Iris pigment epithelial cell (primary cell): Measurements from ENCODE around the gene C8G.

ENCODE experiments used
- DNase-seq: peaks from one replicate; pipeline ENCODE4 v3.0.0-alpha.2; 2011; ENCODE audit warnings: low read depth

Gene C8G

DNA sequence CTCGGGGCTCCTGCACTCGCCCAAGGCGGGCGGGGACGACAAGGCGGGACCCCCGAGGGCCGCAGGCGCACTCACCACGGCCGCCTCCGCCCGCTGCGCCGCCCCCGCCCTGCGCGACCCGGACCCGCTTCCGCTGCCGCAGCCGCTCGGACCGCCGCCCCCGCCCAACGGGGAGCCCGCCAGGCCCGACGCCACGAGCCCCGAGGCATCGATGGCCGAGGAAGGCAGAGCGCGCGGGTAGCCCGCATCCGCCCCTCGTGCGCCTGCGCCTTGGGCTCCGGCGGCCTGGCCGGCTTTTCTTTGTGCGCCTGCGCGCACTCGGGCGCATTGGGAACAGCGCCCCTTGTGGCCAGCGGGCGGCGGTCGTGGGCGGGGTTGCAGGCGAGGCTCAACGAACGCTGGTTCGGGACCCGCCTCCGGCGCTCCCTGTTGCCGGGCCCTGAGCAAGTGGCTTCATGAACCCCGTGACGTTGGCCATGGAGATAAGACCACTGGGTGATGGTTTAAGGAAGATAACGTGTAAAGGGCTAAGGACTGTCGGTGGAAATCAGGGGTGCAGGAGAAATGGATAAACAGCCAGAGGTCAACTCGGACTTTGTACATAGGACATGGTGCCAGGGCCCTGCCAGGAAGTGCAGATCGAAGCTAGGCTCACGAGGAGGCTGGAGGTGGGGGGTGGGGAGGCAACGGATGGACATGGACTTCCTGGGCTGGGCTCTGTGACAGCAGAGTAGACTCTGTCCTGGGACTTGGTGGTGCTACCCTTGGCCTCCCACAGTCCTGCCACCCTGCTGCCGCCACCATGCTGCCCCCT is at the start of gene C8G, which contains the start of gene FBXW5:
Gene C8G, plus strand, starts transcription at position 725 of the 814 bp plus-strand sequence. Its CDS starts 78 bp downstream, at position 803.
Gene FBXW5, minus strand, starts transcription at position 220 of the 814 bp plus-strand sequence. CDS start 655 bp downstream, outside the sequence.
- DNase-seq = peak; percentile 88

DNA sequence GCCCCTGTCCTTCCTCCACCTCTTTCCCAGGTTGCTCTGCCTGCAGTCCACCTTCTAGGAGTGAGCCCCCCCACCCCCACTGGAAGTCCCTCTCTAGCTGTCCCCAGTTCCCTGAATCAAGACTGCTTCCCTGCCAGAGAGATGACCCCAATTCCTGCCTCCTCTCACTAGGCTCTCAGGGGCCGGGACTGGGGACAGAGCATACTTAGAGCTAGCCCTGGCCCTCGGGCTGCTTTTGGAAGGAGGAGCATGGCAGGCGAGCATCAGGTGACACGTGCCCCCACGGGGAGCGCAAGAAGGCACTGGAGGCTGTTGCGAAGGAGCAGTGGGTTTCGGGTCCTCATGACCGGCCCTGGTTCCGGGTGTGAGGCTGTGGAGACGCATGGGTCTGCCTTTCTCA is 49.0 kb upstream of the C8G start:
- DNase-seq = no peak

DNA sequence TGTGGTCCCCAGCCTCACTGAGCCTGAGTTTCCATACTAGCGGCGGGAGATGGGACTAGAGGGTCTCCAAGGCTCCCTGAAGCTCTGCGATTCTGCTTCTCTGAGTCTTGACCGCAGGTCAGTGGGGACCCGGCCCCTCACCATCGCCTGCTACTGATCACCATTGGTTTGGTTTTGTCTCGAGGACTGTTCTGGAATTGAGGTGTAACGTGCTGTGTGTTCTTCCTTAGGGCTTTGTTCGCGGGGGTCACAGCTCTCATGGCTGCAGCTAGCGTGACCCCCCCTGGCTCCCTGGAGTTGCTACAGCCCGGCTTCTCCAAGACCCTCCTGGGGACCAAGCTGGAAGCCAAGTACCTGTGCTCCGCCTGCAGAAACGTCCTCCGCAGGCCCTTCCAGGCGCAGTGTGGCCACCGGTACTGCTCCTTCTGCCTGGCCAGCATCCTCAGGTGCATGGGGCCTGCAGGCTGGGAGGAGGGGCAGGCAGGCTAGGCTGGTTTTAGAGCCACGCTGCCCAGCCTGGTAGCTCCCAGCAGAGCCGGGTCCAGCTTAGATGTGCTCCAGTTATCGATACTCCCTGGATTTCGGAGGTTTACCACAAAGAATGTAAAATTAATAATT is 46.5 kb upstream of the C8G start:
- no peak for DNase-seq

DNA sequence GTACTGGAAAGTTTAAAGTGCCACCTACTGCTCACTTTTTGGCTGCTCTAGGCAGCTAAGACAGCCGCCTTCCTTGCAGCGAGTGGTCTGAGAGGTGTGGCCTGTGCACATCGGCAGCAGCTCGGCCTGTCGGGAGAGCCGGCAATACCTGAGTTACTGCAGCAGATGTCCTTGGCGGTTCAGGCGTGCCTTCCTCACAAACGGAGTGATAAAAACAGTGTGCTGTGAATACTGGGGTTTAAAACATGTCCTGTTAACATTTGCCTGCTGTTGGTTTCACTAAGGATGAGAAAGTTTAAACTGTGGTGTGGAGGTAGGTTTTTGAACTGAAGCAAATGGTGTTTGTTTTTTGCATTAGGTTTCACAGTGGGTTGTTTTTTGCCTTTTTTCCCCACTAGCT is 45.8 kb upstream of the C8G start:
- DNase-seq = no peak

DNA sequence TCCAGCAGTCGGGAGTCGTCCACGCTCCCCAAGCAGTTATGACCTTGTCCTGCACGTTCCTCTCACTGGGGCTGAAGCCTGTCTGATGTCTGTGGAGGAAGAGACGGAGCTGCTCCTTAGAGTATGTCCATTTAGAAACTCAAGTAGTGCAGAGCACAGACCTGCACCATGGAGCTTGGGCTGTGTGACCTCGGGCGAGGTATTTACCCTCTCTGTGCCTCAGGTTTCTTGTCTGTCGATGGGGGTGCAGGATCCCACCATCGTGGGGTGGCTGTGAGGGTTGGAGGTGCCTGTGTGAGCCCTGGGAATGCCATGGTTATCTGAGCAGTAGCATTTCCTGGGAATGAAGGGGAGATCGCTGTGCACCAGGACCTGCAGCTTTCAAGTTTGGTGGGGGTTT is 44.5 kb upstream of the C8G start:
- no peak for DNase-seq

DNA sequence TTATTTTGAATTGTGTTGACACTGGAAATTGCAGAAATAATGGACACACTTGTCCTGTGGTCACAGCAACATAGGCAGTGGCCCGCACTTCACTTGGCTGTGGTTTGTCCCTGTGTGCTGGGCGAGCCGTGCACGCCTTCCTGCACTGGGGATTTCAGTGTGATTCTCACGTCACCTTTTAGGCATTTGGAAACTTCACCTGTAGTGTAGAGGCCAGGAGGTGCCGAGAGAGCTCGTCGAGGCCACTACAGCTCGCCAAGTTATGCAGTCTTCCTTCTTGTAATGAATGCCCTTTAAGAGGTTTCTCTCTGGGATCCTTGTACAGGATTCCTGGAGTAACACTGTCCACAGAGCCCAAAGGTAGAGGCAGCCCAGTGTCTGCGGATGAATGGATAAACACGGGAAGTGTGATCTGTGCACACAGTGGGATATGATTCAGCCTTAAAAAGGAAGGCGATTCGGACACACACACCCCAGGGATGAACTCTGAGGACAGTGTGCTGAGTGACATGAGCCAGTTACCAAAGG is 44.0 kb upstream of the C8G start:
- no peak for DNase-seq

DNA sequence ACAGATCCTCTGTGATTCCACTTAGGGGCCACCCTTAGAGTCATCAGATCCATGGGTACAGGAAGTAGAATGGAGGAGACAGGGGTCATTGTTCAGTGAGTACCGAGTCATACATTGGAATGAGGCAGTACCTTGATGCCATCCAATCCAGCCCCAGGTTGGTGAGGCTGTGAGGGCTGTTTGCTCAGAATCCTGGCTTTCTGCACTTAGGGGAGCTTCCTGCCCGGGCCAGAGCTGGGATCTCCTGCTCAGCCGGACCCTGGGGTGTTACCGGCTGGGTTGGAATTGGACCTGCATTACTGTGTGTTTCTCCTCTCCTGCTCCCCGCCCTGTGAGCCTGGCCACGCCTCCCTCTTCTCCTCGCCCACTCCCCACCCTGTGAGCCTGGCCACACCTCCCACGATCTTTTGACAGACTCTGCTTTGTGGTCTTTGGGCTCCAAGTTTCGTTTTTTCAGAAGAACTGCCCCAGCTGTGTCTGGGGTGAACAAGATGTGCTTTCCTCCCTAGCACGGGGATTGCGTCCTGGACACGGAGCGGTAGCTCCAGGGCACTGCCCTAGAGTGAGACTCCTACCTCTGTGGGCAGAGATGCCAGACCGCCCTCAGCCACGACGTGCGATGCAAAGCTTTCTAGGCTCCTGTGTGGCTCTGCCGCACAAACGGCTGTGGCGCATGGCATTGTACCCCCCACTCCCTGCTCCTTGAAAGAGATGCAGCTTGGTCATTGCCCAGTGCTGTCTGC is 43.4 kb upstream of the C8G start:
- peak; percentile 48 for DNase-seq

DNA sequence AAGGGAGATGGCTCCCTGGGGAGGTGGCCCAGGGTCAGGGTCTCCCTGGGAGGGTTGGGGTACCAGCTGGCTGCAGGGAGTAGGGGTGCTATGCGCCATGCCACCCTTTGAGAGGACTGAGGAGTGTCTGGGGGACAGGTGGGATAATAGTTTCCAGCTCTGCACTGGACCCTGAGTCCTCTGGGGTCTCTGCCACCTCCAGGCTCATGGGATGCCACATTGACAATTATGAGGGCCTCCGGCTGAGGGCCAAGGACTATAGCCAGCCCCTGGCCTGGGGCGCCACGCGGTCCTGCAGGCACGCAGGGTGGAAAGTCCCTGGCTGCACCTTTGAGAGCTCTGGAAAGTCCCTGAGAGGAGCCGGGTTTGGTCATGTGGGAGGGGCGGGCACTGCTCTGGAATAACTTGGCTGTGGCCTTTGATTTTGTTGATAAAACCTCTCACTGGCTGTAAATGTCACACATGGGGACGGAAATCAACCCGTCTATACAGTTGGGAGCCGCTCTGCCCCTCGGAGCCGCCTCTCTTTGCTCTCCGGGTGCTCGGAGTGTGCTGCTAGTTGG is 42.7 kb upstream of the C8G start:
- peak; percentile 89 for DNase-seq

DNA sequence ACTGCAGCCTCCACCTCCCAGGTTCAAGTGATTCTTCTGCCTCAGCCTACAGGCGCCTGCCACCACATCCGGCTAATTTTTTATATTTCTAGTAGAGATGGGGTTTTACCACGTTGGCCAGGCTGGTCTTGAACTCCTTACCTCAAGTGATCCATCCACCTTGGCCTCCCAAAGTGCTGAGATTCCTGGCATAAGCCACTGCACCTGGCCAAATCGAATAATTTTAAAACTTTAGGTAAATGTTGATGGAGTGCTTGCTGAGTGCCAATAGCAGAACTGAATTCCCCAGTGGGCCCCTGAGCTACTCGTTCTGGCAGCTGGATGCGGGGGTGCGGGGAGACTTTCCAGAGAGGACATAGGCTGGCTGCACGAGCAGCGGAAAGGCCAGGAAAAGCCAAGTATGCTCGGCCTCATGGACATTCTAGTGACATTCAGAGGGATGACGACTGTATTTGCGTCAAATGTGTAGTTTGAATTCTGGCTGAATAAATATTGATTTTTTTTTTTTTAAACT is 41.9 kb upstream of the C8G start:
- no peak for DNase-seq

DNA sequence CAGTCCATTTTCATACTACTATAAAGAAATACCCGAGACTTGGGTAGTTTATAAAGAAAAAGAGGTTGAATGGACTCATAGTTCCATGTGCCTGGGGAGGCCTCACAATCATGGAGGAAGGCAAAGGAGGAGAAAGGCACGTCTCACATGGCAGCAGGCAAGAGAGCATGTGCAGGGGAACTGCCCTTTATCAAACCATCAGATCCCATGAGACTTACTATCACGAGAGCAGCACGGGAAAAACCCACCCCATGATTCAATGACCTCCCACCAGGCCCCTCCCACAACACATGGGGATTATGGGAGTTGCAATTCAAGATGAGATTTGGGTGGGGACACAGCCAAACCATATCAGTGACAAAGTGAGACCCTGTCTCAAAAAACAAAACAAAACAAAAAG is 38.8 kb upstream of the C8G start:
- no peak for DNase-seq

DNA sequence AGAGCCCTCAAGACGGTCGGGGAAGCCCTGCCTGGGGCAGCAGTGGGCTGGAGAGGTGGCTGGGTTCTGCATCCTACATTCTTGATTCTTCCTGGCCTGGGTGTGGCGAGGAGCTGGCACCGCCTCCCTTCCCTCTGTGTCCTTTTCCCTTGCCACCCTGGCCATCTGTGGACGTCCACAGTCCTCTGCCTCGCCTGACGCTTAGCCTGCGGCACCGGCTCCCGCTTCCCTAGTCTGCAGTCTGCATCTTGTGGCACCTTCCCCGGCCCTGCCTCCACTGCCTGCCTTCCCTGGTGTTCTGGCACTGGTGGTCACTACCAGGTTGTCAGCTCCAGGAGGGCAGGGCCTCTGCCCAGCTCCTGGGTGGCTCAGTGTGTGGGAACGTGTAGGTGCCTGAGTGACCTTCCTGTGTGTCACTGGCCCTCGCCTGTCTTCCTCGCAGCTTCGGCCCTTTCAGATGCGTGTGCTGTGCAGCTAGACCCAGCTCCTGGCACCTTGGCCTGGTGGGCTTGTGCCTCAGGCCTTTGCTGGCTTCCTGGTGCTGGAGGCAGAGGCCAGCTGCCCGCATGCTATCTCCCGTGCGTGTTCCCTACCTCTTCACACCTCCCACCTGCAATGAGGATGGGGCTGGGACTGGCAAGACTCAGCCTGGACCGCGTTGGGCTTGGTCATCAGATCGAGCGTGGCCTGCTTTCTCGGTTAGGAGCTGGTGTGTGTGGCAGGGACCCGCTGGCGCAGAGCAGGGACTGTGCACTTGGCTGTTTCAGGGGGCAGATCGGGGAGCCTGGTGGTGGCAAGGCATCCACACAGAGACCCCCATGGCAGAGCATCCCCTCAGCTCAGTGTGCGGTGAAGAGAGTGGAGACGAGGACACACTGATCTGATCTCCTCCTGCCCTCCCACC is 37.8 kb upstream of the C8G start:
- DNase-seq = no peak

DNA sequence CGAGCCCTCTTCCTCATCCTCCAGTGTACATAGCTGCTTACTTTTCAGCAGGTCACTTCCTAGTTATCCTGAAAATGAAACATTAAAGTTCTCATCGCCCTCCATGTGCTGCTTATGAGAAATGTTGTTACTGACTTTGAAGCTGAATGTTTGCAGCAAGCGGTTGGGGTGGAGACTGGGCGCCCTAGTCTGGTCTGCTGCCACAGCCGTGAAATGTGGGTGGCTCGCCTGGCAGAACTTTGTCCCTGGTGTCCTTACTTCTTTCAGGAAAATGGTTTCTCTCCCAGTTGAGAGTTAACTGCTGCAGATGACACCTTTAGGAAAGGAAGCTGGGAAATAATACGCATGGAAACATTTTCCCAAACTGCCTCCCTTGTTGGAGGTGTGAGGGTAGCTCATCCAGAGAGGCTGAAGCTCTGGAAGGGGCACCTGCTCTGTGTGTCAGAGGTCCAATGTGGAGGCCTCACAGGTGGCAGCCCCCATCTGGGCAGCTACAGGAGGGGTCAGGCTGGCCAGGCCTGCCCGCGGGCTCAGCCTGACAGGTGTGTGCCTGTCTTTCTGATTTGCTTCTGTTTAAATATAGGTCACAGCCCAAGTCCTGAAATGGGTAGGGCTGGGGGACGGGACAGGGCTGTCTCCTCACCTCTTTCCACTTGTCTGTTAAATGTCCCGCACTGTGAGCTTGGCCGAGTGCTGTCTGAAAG is 34.7 kb upstream of the C8G start:
- DNase-seq = no peak

DNA sequence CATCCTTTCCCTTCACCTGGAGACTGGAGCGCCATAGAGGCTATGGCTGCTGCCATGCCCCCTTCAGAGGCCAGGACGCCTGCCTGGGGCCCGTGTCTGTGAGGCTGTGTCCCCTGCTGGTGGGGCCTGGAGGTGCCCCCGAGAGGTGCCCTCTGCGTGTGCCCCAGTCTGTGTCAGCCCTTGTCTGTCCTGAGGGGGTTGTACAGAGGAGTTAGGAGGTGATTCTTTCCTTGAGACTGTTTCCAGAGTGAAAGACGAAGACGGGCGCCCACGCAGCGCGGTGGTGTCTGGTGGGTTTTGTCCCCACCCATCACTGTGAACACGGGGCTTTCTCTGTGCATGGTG is 34.2 kb upstream of the C8G start:
- DNase-seq = no peak

DNA sequence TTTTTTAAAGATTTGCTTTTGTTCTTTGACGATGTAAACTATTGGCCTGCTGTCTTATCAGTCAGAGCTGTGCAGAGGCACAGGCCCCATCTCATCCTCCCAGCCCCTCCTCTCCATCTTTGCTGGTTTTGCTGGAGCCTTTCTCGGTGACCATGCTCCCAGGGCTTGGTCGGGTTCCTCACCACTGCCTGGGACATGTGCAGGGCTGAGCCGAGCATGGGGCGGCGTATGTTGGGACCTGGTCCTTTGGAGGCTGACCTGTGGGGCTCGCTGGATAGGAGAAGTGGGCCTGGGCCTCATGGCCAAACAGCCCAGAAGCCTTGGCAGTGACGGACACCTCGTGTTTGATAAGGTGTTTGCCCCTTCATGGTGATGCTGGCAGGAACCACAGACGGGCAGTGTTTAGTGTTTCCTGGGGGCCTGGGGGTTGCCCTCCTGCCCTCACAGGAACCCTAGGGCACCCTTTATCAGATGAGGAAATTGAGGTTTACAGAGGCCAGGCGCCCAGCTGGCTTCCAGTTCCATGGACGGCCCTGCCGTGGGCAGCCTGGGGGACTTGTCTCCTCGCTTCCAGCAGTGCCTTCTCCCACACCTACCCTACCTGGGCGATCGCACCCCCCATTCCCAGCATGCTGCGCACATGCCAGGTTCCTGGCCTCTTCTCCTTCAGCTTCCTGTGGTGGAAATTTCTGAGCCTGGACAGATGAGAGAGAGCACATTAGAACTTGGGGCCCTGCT is 31.2 kb upstream of the C8G start:
- no peak for DNase-seq

DNA sequence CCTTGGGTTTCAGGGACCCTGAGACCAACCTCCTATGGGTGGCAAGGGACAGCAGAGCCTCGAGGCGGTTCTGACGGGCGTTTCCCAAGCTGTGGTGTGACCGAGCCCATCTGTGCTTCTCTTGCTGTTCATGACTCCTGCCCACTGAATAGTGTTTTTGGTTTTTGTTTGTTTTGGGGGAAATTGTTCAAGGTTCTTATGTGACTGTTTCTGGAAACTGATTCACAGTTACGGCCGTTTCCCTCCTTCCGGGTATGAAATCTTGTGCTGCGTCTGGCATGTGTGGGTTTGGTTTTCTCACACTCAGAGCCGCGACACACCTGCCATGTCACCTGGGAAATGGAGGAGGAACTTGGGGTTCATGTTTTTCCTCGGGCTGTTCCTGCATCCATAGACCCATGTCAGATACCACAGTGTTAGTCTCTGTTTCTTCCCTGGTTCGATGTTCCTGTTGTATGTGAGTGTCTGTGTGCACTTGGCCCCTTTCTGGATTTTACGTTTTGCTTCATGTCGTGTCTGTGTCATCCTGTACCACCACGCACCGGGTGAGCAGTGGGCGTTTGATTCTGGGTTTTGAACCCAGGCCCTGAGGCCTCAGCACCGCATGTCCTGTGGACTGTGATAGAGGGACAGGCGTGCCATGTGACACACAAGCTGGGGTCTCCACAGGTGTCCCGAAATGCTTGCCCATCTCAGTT is 29.3 kb upstream of the C8G start:
- DNase-seq = no peak

DNA sequence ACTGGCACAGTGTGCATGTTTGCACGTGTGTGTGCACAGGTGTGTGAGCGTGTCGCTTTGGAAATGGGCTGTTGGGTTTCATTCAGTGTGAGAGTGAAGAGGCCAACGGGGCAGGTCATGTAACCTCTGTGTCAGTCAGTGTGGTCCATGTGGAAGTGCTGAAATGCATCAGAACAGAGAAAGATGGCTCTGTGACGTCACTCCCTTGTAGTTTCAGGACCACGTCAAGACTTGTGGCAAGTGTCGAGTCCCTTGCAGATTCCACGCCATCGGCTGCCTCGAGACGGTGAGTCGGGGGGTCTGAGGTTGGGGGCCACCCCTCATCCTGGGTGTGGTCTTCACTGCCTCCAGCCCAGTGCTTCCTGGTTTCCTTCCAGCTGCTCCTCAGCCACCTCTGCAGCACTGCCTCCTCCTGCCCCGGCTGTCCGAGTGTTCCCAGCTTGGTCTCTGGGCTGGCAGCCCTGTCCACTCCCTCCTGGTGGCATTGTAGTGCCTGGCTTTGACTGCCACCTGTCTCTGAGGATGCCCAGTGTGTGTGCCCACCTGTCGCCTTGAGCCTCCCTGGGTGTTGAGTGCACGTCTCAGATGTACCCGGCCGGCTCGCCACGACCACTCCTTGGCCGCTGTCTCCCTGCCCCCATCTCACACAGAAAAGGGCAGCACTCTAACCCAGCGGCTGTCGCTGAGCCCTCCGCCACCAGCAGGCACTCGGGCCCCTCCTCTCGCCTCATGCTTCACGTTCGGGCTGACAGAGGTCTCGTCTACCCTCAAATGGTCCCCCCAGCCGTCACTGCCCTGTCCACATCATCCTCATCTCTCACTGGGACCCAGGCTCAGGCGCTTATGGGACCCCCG is 28.5 kb upstream of the C8G start:
- DNase-seq = no peak

DNA sequence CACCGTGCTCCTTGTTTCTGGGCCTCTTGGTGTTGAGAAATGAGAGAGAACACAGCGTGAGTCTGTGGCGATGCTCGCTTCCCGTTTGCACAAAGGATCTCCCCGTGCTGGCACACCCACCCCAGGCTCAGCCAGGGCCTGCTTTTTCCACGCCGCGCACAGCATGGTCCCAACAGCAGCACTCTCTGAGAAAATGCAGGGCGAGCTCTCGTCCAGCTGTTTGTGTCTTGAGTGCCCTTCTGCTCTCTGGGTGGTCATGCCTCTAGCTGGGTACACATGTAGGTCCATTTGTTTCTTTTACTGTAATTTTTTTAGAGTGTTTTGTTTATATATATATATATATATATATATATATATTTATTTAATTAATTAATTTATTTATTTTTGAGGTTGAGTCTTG is 27.1 kb upstream of the C8G start:
- DNase-seq = no peak

DNA sequence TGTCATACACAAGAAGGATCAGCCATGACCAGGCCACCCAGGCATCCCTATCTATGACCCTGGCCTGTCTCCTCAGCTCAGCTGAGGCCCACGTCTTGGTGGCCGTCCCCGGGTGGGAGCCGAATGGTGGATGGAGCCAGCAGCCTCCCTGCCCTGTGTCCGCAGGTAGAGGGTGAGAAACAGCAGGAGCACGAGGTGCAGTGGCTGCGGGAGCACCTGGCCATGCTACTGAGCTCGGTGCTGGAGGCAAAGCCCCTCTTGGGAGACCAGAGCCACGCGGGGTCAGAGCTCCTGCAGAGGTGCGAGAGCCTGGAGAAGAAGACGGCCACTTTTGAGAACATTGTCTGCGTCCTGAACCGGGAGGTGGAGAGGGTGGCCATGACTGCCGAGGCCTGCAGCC is 25.0 kb upstream of the C8G start:
- no peak for DNase-seq
